ENCODE measurements around the gene KATNB1. TPM values are rescaled to one million over a fixed set of nuclear protein-coding genes. Genes with fewer than 3 reads are reported as not detected.

Gene KATNB1
- total RNA-seq, 1 experiment from 2014 or later, result 38.9 TPM

- Histone ChIP-seq H3K9me3 (replicated peaks) (no peaks in the 10 kb centered on the region), H3K27ac (no peak overlapping the region), H3K4me3 (no peak overlapping the region), H3K4me1 (peaks cover 5% of the 10 kb centered on the region), H3K36me3 (0 out of 2 replicates have a peak, but pooled peaks cover 2% of the 10 kb centered on the region), H3K27me3 (no peaks in the 10 kb centered on the region)
- no peak for DNase-seq
These were observed 16.1 kb downstream of the KATNB1 start for GRCh38 chr16:57751539-57752202.

- H3K27me3 ChIP-seq, result no peaks in the 10 kb centered on the region
- no peak overlapping the region for H3K27ac ChIP-seq
- 0 out of 2 replicates have a peak, but pooled peaks cover 2% of the 10 kb centered on the region for H3K36me3 ChIP-seq
- no peak overlapping the region for H3K4me3 ChIP-seq
- H3K4me1 ChIP-seq, result peaks cover 5% of the 10 kb centered on the region
- no peaks in the 10 kb centered on the region for H3K9me3 ChIP-seq (replicated peaks)
- DNase-seq, result no peak
These were observed 16.6 kb downstream of the KATNB1 start for GRCh38 chr16:57752203-57752580.

GRCh38 chr16:57752581-57753447 is 17.2 kb downstream of the KATNB1 start:
- Histone ChIP-seq H3K27me3 (no peaks in the 10 kb centered on the region), H3K9me3 (replicated peaks) (no peaks in the 10 kb centered on the region), H3K4me3 (no peak overlapping the region), H3K27ac (no peak overlapping the region), H3K4me1 (peaks cover 5% of the 10 kb centered on the region), H3K36me3 (0 out of 2 replicates have a peak, but pooled peaks cover 2% of the 10 kb centered on the region)
- no peak for DNase-seq

- no peaks in the 10 kb centered on the region for H3K9me3 ChIP-seq (replicated peaks)
- no peak overlapping the region for H3K4me3 ChIP-seq
- peaks cover 5% of the 10 kb centered on the region for H3K4me1 ChIP-seq
- H3K36me3 ChIP-seq, result 0 out of 2 replicates have a peak, but pooled peaks cover 2% of the 10 kb centered on the region
- no peak for DNase-seq
- H3K27me3 ChIP-seq, result no peaks in the 10 kb centered on the region
- no peak overlapping the region for H3K27ac ChIP-seq
These were observed 18.1 kb downstream of the KATNB1 start for GRCh38 chr16:57753448-57754353.

- H3K27ac ChIP-seq, result no peak overlapping the region
- peak; percentile 51 to 70 for DNase-seq
- H3K27me3 ChIP-seq, result no peaks in the 10 kb centered on the region
- H3K4me1 ChIP-seq, result peaks cover 5% of the 10 kb centered on the region
- no peaks in the 10 kb centered on the region for H3K9me3 ChIP-seq (replicated peaks)
- no peak overlapping the region for H3K4me3 ChIP-seq
- 0 out of 2 replicates have a peak, but pooled peaks cover 2% of the 10 kb centered on the region for H3K36me3 ChIP-seq
These were observed 18.9 kb downstream of the KATNB1 start for GRCh38 chr16:57754354-57755060.

- Histone ChIP-seq H3K27ac (no peak overlapping the region), H3K36me3 (0 out of 2 replicates have a peak, but pooled peaks cover 2% of the 10 kb centered on the region), H3K27me3 (no peaks in the 10 kb centered on the region), H3K9me3 (replicated peaks) (no peaks in the 10 kb centered on the region), H3K4me1 (peaks cover 5% of the 10 kb centered on the region), H3K4me3 (no peak overlapping the region)
- DNase-seq, result no peak
These were observed 19.6 kb downstream of the KATNB1 start for GRCh38 chr16:57755061-57755684.

GRCh38 chr16:57755726-57756423 is 20.3 kb downstream of the KATNB1 start:
- 0 out of 2 replicates have a peak, but pooled peaks cover 2% of the 10 kb centered on the region for H3K36me3 ChIP-seq
- H3K4me3 ChIP-seq, result no peak overlapping the region
- no peaks in the 10 kb centered on the region for H3K9me3 ChIP-seq (replicated peaks)
- H3K27ac ChIP-seq, result no peak overlapping the region
- H3K4me1 ChIP-seq, result peaks cover 5% of the 10 kb centered on the region
- no peak for DNase-seq
- H3K27me3 ChIP-seq, result no peaks in the 10 kb centered on the region

GRCh38 chr16:57756424-57757325 is 21.1 kb downstream of the KATNB1 start:
- H3K36me3 ChIP-seq, result 0 out of 2 replicates have a peak, but pooled peaks cover 2% of the 10 kb centered on the region
- H3K27ac ChIP-seq, result no peak overlapping the region
- no peak for DNase-seq
- H3K4me3 ChIP-seq, result no peak overlapping the region
- H3K9me3 ChIP-seq (replicated peaks), result no peaks in the 10 kb centered on the region
- no peaks in the 10 kb centered on the region for H3K27me3 ChIP-seq
- peaks cover 5% of the 10 kb centered on the region for H3K4me1 ChIP-seq

GRCh38 chr16:57757326-57757786 is 21.8 kb downstream of the KATNB1 start:
- H3K9me3 ChIP-seq (replicated peaks), result no peaks in the 10 kb centered on the region
- H3K4me1 ChIP-seq, result peaks cover 5% of the 10 kb centered on the region
- no peaks in the 10 kb centered on the region for H3K27me3 ChIP-seq
- H3K36me3 ChIP-seq, result 0 out of 2 replicates have a peak, but pooled peaks cover 2% of the 10 kb centered on the region
- H3K4me3 ChIP-seq, result no peak overlapping the region
- H3K27ac ChIP-seq, result no peak overlapping the region
- peak; percentile 80 to 90 for DNase-seq

- 0 out of 2 replicates have a peak, but pooled peaks cover 2% of the 10 kb centered on the region for H3K36me3 ChIP-seq
These were observed 22.3 kb downstream of the KATNB1 start for GRCh38 chr16:57757883-57758282.

GRCh38 chr16:57758331-57759117 is 23.0 kb downstream of the KATNB1 start:
- no peak overlapping the region for H3K27ac ChIP-seq
- H3K27me3 ChIP-seq, result no peaks in the 10 kb centered on the region
- no peaks in the 10 kb centered on the region for H3K9me3 ChIP-seq (replicated peaks)
- 0 out of 2 replicates have a peak, but pooled peaks cover 2% of the 10 kb centered on the region for H3K36me3 ChIP-seq
- DNase-seq, result no peak
- H3K4me1 ChIP-seq, result peaks cover 5% of the 10 kb centered on the region
- H3K4me3 ChIP-seq, result no peak overlapping the region

More at GRCh38 chr16:57757883-57758282, 22.3 kb downstream of the KATNB1 start:
- Histone ChIP-seq H3K27ac (no peak overlapping the region), H3K4me3 (no peak overlapping the region), H3K27me3 (no peaks in the 10 kb centered on the region), H3K9me3 (replicated peaks) (no peaks in the 10 kb centered on the region), H3K4me1 (peaks cover 5% of the 10 kb centered on the region)
- DNase-seq, result no peak

Measured in SJCRH30 (cell line).